Epithelial cell of proximal tubule (primary cell): Measurements from ENCODE around the gene PAX3. TPM values are rescaled to one million over a fixed set of nuclear protein-coding genes. Genes with fewer than 3 reads are reported as not detected.

ENCODE experiments used
- DNase-seq: peaks from one replicate; pipeline ENCODE4 v3.0.0-alpha.2; 2011; ENCODE audit warnings: low read depth
- H3K4me3 ChIP-seq: 2 replicates; pipeline ENCODE4 v1.5.1; 2011; ENCODE audit warnings: low read depth, mild to moderate bottlenecking, low read length
- CTCF ChIP-seq: conservative IDR thresholded peaks from 2 replicates; pipeline ENCODE4 v1.5.1; 2012; ENCODE audit warnings: low read depth, mild to moderate bottlenecking, low read length
- total RNA-seq: library from RNA; depleted of rRNA; stranded (reverse); fragments of >200 nt; gene quantifications from 2 replicates; pipeline ENCODE4 v1.2.3, GENCODE V29; 2015

The PAX3 gene
- total RNA-seq, 1 donor from 2014 or later, result not detected

DNA sequence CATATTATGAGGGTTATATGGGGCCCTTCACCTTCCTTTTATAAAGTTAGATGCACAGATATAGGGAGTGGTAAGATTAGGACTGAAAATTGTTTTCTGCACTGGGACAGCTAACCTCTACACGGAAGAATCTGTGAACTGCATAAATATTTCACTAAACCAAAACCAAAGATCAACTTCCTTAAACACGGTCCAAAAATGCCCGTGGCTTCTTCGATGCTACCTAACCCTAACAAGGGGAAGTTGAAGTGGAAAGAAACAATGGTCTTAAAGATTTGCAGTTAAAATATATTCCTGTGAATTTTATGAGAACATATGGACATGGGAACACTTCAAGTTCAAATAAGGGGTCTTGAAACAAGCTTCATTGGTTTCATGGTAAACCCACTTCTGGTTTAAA lies 33.3 kb upstream of the PAX3 start:
- no peak overlapping the region for H3K4me3 ChIP-seq
- no peak for DNase-seq
- no peak for TF ChIP-seq CTCF

GRCh38 chr2:222330910-222331309 lies 32.1 kb upstream of the PAX3 start:
- no peak overlapping the region for H3K4me3 ChIP-seq
- no peak for TF ChIP-seq CTCF
- no peak for DNase-seq

DNA sequence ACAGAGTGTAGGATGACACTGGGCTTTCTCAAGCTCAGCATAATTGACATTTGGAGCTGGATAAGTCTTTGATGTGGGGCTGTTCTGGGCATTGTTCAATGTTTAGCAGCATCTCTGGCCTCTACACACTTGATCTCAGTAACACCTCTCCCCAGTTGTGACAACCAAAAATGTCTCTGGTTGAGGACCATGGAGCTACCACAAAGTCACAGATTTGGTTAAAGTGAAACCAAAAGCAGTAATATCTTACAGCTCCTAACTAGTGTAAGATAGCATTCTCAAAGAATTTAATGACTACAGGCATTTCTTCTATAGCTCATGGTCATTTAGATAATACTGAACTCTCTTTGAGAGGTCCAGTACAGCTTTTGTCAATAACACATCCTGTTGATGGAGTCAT lies 23.4 kb upstream of the PAX3 start:
- no peak overlapping the region for H3K4me3 ChIP-seq
- DNase-seq, result no peak
- TF ChIP-seq CTCF, result no peak

DNA sequence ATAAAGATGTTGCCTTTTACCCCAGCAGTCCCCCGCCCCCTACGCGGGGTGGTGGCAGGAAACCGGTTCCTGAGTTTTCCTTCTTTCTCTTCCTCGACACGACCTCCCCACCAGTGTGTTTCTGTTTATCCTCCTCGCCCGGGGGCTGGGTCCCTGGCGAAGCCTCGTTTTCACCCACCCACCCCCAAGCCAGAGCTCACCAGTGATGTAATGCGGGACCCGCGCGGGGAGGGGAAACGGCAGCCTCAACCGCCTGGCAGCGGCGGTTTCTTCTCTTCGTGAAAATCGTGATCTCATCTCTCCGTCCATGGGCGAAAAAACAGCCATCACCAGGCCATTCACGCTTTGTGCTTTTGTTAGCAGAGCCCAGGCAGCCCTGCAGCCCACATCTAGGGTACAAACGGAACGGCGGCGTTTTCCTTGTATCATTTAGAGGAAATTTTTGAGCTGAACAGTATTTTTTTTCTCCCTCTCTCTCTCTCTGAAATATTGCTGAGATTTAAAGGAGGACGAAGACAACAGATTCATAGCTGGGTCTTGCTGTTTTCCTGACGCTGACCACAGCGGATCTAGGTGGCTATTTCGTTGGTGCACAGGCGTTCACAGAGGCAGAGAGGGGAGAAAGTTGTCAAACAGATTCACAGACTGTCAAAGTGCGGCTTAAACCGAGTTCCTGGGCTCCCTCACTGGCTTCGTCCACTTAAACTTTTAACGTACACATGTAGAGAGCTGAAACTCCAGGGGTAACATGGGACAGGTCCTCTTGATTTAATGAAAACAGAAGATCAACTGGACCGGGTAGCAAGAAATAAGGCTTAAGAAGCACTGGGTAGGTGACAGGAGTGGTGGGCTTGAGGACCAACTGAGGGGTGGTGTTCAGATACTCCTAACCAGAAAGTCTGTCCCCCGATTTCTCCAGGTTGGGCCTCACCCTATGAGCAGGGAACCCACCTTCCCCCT lies 21.9 kb upstream of the PAX3 start:
- peak overlapping the region; percentile 68 for H3K4me3 ChIP-seq
- no peak for DNase-seq
- TF ChIP-seq CTCF, result no peak

DNA sequence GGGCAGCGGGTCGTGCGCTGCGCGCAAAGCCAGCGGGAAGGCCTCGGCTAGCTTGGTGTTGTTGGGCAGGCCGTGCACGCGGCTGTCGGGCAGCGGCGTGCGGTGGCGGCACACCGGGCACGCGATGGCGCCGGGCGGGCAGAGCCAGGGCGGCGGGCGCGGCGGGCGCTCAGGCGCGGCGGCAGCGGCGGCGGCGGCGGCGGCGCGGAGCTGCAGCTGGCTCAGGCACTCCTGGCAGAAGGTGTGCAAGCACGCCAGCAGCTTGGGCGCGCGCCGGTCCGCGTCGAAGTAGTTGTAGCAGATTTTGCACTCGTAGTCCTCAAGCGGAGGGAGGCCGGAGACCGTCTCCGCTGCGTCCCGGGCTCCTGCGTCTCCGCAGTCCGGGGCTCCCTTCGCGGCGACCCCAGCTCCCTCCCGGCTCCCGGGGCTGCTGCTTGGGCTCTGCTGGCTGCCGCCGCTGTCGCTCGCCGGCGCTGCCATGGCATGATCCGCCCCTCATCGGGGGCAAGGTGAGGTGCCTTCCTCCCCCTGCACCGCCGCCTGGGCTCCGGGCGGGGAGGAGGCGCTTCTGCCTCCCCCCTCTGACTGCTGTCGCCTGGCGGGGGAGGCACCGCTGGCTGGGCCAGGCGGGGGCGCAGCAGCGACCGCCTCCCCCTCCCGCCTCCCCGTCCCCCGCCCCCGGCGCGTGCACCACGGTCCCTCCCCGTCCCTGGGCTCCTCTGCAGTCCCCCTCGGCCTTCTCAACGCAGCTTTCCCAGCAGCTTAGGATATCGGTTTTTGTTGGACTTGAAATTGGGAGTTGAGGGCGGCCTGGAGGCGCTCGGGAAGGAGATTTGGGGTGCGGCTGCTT lies 21.0 kb upstream of the PAX3 start:
- no peak for DNase-seq
- H3K4me3 ChIP-seq, result peak overlapping the region; percentile 68
- no peak for TF ChIP-seq CTCF

DNA sequence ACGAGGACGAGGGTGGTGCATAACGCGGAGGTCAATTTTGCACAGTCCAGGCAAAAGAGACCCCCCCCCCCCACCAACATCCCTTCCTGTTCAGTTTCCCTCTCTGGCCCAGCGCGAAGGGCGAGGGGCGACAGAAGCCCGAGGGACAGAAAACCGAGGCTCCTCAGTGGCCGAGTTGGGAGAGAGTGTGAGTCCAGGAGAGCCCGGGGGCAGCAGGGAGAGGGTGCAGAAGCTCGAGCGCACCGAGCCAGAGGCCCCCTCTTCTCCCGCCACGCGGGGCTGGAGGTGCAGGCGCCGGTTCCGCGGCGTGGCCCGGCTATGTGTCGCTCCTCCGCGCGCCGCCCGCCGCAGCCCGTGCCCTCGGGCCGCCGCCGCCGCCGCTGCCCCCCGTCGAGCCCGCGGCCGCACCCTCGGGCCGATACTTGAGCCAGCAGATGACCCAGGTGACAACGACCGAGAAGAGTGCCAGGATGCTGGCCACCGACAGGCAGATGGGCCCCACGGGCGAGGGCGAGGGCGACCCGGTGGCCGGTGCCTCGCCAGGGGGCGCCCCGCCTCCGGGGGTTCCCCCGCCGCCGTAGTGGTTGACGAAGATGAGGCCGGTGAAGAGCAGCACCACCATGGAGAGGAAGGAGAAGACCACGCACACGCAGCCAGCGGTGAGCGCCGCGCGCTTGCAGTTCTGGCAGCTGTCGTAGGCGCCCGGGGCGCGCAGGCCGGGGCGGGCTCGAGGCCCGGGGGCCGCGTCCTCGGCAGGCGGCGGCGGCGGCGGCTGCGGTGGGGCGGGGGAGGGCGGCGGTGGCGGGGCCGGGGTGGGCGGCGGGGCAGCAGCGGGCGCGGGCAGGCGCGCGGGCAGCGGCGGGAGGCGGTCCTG lies 20.2 kb upstream of the PAX3 start:
- no peak for DNase-seq
- peak overlapping the region; percentile 68 for H3K4me3 ChIP-seq
- TF ChIP-seq CTCF, result peak; percentile 42
